Peyer's patch (tissue), 4 donors: Measurements from ENCODE around the gene ALOXE3. TPM values are rescaled to one million over a fixed set of nuclear protein-coding genes. Genes with fewer than 3 reads are reported as not detected.
A peak's percentile ranks its signal among the peaks of the same experiment; 100 is the strongest.

Experiments used
- DNase-seq, 3 donors: peaks; one replicate each; pipeline ENCODE4 v3.0.0-alpha.2; 2017 to 2019
- H3K27ac ChIP-seq, 4 donors: fragments of 200-600 bp; sonication (generic); one replicate each; pipeline ENCODE4 v1.5.1; 2016 to 2019
- H3K27me3 ChIP-seq, 2 donors: fragments of 200-600 bp; sonication (generic); one replicate each; pipeline ENCODE4 v1.5.1; 2019
- H3K36me3 ChIP-seq, 3 donors: fragments of 200-600 bp; sonication (generic); one replicate each; pipeline ENCODE4 v1.5.1; 2016 to 2019
- H3K4me1 ChIP-seq, 4 donors: fragments of 200-600 bp; sonication (generic); one replicate each; pipeline ENCODE4 v1.5.1; 2016 to 2019
- H3K4me3 ChIP-seq, 4 donors: fragments of 200-600 bp; sonication (generic); 1 replicate in 3 of 4; 2 replicates in 1 of 4; pipeline ENCODE4 v1.5.1; 2016 to 2019; ENCODE audit warnings: mild to moderate bottlenecking in 1 of 4
- H3K9me3 ChIP-seq, 4 donors: fragments of 200-600 bp; sonication (generic); one replicate each; pipeline ENCODE4 v1.5.1; 2016 to 2019; ENCODE audit warnings: mild to moderate bottlenecking in 1 of 4
- CTCF ChIP-seq, 6 experiments: fragments of 450-650 bp in 4 of 6; fragments of 200-600 bp in 2 of 6; sonication (generic) in 1 of 6; IDR thresholded peaks; one replicate each; pipeline ENCODE4 v1.5.1; 2017 to 2019; ENCODE audit warnings: antibody characterized with exemption in 6 of 6, mild to moderate bottlenecking in 3 of 6, moderate library complexity in 1 of 6
- POLR2A ChIP-seq, 2 donors: fragments of 450-650 bp; IDR thresholded peaks; one replicate each; pipeline ENCODE4 v1.5.1; 2017; ENCODE audit warnings: antibody characterized with exemption in 2 of 2, mild to moderate bottlenecking in 2 of 2, moderate library complexity in 2 of 2
- total RNA-seq, 4 donors: library from RNA; depleted of rRNA; stranded (reverse); fragments of >200 nt; gene quantifications; one replicate each; pipeline ENCODE4 v1.1.0, GENCODE V29; 2016

Gene ALOXE3
- total RNA-seq, 4 donors from 2014 or later: not detected

GRCh38 chr17:8096541-8096940, 21.8 kb downstream of the ALOXE3 start:
- no peaks in the 10 kb centered on the region for H3K27me3 ChIP-seq
- TF ChIP-seq CTCF (IDR thresholded peaks at IDR 0.05): no peak
- TF ChIP-seq POLR2A (IDR thresholded peaks at IDR 0.05): no peak
- H3K4me1 ChIP-seq: no peaks in the 10 kb centered on the region
- H3K27ac ChIP-seq: no peak overlapping the region
- no peaks in the 10 kb centered on the region for H3K36me3 ChIP-seq
- DNase-seq: no peak
- no peak overlapping the region for H3K4me3 ChIP-seq
- no peaks in the 10 kb centered on the region for H3K9me3 ChIP-seq

GRCh38 chr17:8095361-8095760, 23.0 kb downstream of the ALOXE3 start:
- Histone ChIP-seq H3K4me1 (no peaks in the 10 kb centered on the region), H3K4me3 (no peak overlapping the region), H3K27me3 (no peaks in the 10 kb centered on the region), H3K27ac (no peak overlapping the region), H3K36me3 (no peaks in the 10 kb centered on the region), H3K9me3 (no peaks in the 10 kb centered on the region)
- DNase-seq: no peak
- TF ChIP-seq POLR2A (IDR thresholded peaks at IDR 0.05) (no peak), CTCF (IDR thresholded peaks at IDR 0.05) (no peak)

GRCh38 chr17:8091033-8091687, 27.2 kb downstream of the ALOXE3 start:
- Histone ChIP-seq H3K27me3 (no peaks in the 10 kb centered on the region), H3K36me3 (no peaks in the 10 kb centered on the region), H3K9me3 (no peaks in the 10 kb centered on the region), H3K4me3 (no peak overlapping the region), H3K4me1 (no peaks in the 10 kb centered on the region), H3K27ac (no peak overlapping the region)
- TF ChIP-seq POLR2A (IDR thresholded peaks at IDR 0.05) (no peak), CTCF (IDR thresholded peaks at IDR 0.05) (no peak)
- peak in 2 of 3 donors; percentile 70 to 74 for DNase-seq

GRCh38 chr17:8089728-8090127, 28.6 kb downstream of the ALOXE3 start:
- H3K4me3 ChIP-seq: no peak overlapping the region
- H3K36me3 ChIP-seq: no peaks in the 10 kb centered on the region
- TF ChIP-seq POLR2A (IDR thresholded peaks at IDR 0.05) (no peak), CTCF (IDR thresholded peaks at IDR 0.05) (no peak)
- no peaks in the 10 kb centered on the region for H3K4me1 ChIP-seq
- no peak overlapping the region for H3K27ac ChIP-seq
- no peaks in the 10 kb centered on the region for H3K9me3 ChIP-seq
- H3K27me3 ChIP-seq: no peaks in the 10 kb centered on the region
- DNase-seq: no peak

- no peaks in the 10 kb centered on the region for H3K4me1 ChIP-seq
- H3K9me3 ChIP-seq: no peaks in the 10 kb centered on the region
- H3K36me3 ChIP-seq: no peaks in the 10 kb centered on the region
- H3K4me3 ChIP-seq: no peak overlapping the region
- no peak for TF ChIP-seq POLR2A (IDR thresholded peaks at IDR 0.05)
- no peak for TF ChIP-seq CTCF (IDR thresholded peaks at IDR 0.05)
- H3K27ac ChIP-seq: no peak overlapping the region
- no peaks in the 10 kb centered on the region for H3K27me3 ChIP-seq
- DNase-seq: no peak
Measured at GRCh38 chr17:8087952-8088230, 30.4 kb downstream of the ALOXE3 start.
